KMS-11 (cell line): ENCODE measurements around the gene ARL5C.

Experiments
- H2AFZ ChIP-seq: fragments of 200-600 bp; sonication (generic); 2 replicates; pipeline ENCODE4 v1.6.1; 2016; ENCODE audit warnings: antibody characterized with exemption, mixed run types, low read depth
- H3K27ac ChIP-seq: fragments of 200-600 bp; sonication (generic); 2 replicates; pipeline ENCODE4 v1.6.1; 2016; ENCODE audit warnings: mild to moderate bottlenecking, mixed run types
- H3K27me3 ChIP-seq: fragments of 200-600 bp; sonication (generic); 2 replicates; pipeline ENCODE4 v1.6.1; 2017; ENCODE audit warnings: mild to moderate bottlenecking, low read depth, mixed run types, moderate library complexity; ENCODE audit not compliant: insufficient read depth
- H3K36me3 ChIP-seq: fragments of 200-600 bp; sonication (generic); 2 replicates; pipeline ENCODE4 v1.6.1; 2017; ENCODE audit warnings: mild to moderate bottlenecking, mixed run types; ENCODE audit not compliant: insufficient read depth
- H3K4me1 ChIP-seq: fragments of 200-600 bp; sonication (generic); 2 replicates; pipeline ENCODE4 v1.6.1; 2016; ENCODE audit warnings: mild to moderate bottlenecking, low read depth, mixed run types; ENCODE audit not compliant: poor library complexity, severe bottlenecking
- H3K4me2 ChIP-seq: fragments of 200-600 bp; sonication (generic); 2 replicates; pipeline ENCODE4 v1.7.0; 2016; ENCODE audit warnings: mild to moderate bottlenecking, mixed run types
- H3K4me3 ChIP-seq: fragments of 200-600 bp; sonication (generic); IDR thresholded peaks from 2 replicates; pipeline ENCODE4 v1.6.1; 2017; ENCODE audit warnings: low read depth, low read length, mixed read lengths; ENCODE audit not compliant: insufficient read depth
- H3K79me2 ChIP-seq: fragments of 200-600 bp; sonication (generic); 2 replicates; pipeline ENCODE4 v1.6.1; 2016; ENCODE audit warnings: low read depth, mixed run types; ENCODE audit not compliant: insufficient read depth
- H3K9ac ChIP-seq: fragments of 200-600 bp; sonication (generic); 2 replicates; pipeline ENCODE4 v1.6.1; 2016; ENCODE audit warnings: mild to moderate bottlenecking, mixed run types
- H4K20me1 ChIP-seq: fragments of 200-600 bp; sonication (generic); 2 replicates; pipeline ENCODE4 v1.6.1; 2016; ENCODE audit warnings: mild to moderate bottlenecking, mixed run types; ENCODE audit not compliant: insufficient read depth
- CTCF ChIP-seq: fragments of 200-600 bp; sonication (generic); conservative IDR thresholded peaks from 2 replicates; pipeline ENCODE4 v1.6.1; 2017; ENCODE audit warnings: low read depth, mild to moderate bottlenecking, antibody characterized with exemption, low read length, moderate library complexity, mixed read lengths

Gene ARL5C

GRCh38 chr17:39193346-39193745 is 27.4 kb upstream of the ARL5C start:
- TF ChIP-seq CTCF, result no peak
- no peak overlapping the region for H3K9ac ChIP-seq
- H3K4me3 ChIP-seq, result no peak overlapping the region
- H3K27ac ChIP-seq, result no peak overlapping the region
- peaks cover 4% of the 10 kb centered on the region; the same call in 1 of the 2 replicates for H3K79me2 ChIP-seq
- H3K4me1 ChIP-seq, result peaks cover 25% of the 10 kb centered on the region
- H4K20me1 ChIP-seq, result no peaks in the 10 kb centered on the region
- no peaks in the 10 kb centered on the region for H3K36me3 ChIP-seq
- no peak overlapping the region for H3K4me2 ChIP-seq
- H3K27me3 ChIP-seq, result no peaks in the 10 kb centered on the region
- no peak overlapping the region for H2AFZ ChIP-seq

DNA sequence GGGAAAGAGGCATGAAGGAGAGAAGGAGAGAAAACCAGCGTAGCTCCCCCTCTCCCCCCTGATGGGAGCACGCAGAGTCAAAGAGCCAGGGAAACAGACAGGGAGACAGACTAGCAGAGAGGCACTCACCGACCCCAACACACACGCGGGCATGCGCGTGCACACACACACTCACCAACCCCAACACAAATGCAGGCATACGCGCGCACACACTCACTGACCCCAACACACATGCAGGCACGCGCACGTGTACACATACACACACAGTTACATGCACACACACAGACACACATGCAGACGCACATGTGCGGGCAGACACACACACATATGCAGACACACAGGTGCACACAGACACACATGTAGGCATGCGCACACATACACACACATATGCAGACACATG is 26.9 kb upstream of the ARL5C start:
- Histone ChIP-seq H2AFZ (no peak overlapping the region), H4K20me1 (no peaks in the 10 kb centered on the region), H3K4me2 (no peak overlapping the region), H3K27me3 (no peaks in the 10 kb centered on the region), H3K4me3 (no peak overlapping the region), H3K79me2 (peaks cover 4% of the 10 kb centered on the region; the same call in 1 of the 2 replicates), H3K4me1 (peaks cover 23% of the 10 kb centered on the region), H3K9ac (no peak overlapping the region), H3K36me3 (no peaks in the 10 kb centered on the region), H3K27ac (no peak overlapping the region)
- no peak for TF ChIP-seq CTCF

DNA sequence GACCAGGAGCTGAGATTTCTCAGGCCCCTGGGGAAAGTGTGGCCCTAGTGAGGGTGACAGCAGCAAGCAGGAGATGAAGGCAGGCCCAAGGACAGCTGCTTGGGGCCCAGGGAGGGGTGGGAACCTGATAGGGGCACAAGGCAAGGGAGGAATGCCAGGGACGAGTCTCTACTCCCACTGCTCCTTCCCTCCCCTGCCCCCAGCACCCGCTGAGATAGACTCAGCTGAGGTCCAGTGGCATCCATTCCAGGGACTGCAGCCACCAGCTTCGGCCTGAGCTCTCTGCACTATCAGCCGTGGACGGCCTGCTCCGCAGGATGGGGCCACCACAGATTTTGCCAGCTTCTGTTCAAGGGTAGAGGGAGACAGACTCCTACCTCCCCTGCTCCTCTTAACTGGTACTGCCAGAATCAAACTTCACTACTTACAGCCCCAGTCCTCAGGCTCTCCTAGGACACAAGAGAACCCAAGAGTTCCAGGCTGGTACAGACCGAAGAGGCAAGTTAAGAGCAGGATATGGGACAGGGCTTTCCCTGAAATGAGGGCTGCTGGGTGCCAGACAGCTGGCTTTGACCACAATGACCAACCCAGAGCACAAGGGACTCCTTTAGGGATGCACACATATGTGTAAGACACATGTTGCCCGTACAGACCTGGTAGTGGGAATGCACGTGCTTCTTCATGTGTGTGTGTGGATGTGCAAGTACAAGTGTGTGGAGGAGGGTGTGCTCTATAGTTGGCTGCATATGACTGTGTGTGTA is 26.0 kb upstream of the ARL5C start:
- no peak overlapping the region for H3K4me3 ChIP-seq
- no peak for TF ChIP-seq CTCF
- no peaks in the 10 kb centered on the region for H3K36me3 ChIP-seq
- no peak overlapping the region for H3K9ac ChIP-seq
- H3K4me2 ChIP-seq, result no peak overlapping the region
- no peaks in the 10 kb centered on the region for H4K20me1 ChIP-seq
- no peak overlapping the region for H3K27ac ChIP-seq
- H3K79me2 ChIP-seq, result peaks cover 4% of the 10 kb centered on the region; the same call in 1 of the 2 replicates
- H3K27me3 ChIP-seq, result no peaks in the 10 kb centered on the region
- H2AFZ ChIP-seq, result no peak overlapping the region
- peaks cover 22% of the 10 kb centered on the region for H3K4me1 ChIP-seq

- Histone ChIP-seq H2AFZ (no peak overlapping the region), H3K4me1 (peaks cover 8% of the 10 kb centered on the region), H3K27me3 (no peaks in the 10 kb centered on the region), H3K79me2 (no peaks in the 10 kb centered on the region), H3K36me3 (no peaks in the 10 kb centered on the region), H4K20me1 (no peaks in the 10 kb centered on the region), H3K4me2 (no peak overlapping the region), H3K4me3 (no peak overlapping the region), H3K27ac (no peak overlapping the region), H3K9ac (no peak overlapping the region)
- TF ChIP-seq CTCF, result no peak
Observed at GRCh38 chr17:39187152-39187830, 21.3 kb upstream of the ARL5C start.
